Limb (tissue), 2 donors: ENCODE results near the gene TMEM200A.
A peak's percentile ranks its signal among the peaks of the same experiment; 100 is the strongest.

Experiments
- DNase-seq, 2 donors: peaks; one replicate each; pipeline ENCODE4 v3.0.0-alpha.2; 2016; ENCODE audit errors: extremely low spot score in 2 of 2

The TMEM200A gene

DNA sequence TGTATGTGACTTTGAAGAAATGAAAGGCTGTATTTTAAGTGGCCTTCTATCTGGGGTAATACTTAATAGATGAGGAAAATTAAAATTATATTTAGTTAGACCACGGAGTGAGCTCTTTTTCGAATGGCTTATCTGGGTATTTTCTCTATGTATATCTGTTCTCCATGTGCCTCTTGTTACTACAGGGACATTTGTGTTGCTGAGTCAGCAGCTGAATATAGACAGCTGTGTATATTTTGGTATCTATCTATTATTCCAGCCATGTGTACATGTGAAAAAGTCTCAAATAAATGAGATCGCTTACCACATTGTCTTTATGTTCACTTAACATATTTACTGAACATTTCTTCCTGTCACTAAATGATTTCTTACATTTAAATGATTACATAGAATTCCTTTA lies 57.2 kb downstream of the TMEM200A start:
- DNase-seq: peak in 1 of 2 donors; percentile 28

DNA sequence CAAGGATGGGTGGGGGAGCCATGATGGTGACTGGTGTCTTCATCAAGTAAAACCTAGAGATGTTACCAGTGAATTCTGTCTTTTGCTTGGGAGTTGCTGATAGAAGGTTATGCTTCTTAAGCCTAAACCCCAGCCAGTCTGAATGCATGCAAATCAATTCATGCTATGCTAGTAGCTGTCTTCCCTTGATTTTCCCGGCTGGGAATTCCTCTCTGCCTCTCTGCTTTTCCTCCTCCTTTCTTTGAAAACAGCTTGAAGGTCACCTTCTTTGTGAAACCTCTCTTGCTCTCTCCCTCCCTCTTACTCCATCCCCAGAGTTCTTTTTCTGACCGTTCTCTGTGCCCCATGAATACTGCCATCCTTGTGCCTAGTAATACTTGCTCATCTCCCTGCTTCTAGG lies 58.9 kb downstream of the TMEM200A start:
- no peak for DNase-seq

DNA sequence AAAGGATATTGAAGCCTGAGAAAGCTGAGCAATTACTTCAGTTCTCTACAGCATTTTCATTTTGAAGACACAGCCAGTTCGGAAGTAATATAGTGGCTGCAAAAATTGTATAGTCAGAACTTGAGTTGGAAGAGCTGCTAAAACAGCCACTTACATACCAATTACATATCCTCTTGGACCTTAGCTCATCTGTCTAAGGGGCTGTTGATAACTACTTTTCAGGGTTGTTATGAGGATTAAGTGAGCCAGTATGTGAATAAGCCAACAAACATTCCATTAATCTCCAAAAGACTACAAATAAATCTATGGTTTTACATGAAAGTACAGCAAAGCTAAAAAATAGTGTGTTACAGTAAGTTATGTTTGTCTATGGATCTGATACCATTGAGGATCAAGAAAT lies 59.7 kb downstream of the TMEM200A start:
- DNase-seq: no peak

DNA sequence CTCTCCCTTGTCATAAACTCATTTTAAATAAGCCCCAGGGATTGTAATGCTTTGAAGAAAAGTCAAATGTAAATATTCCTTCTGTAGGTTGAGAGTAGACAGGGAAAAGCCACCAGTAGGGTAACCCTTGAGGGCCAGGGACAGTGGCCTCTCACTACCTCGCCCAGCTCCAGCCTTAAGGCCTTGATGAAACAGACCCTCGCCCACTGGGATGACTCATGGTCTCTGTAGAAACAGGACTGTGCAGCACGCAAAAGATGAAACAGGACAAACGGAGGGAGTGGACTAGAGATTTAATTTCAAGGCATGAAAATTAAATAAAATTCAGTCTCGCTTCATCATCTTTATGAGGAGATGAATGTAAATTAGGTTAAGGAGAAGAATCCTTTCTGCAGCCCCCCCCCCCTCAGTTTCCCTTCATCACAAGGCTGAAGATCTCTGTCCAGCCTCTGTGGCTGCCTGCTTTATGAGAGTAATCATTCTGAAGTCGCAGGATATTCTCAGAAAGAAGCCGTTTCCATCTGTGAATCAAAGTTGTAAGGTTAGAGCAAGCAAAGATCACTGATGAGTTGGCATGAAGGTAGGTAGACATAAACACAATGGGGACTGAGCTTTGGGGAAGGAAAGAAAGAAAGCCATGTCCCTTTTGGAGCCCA lies 60.4 kb downstream of the TMEM200A start:
- no peak for DNase-seq

DNA sequence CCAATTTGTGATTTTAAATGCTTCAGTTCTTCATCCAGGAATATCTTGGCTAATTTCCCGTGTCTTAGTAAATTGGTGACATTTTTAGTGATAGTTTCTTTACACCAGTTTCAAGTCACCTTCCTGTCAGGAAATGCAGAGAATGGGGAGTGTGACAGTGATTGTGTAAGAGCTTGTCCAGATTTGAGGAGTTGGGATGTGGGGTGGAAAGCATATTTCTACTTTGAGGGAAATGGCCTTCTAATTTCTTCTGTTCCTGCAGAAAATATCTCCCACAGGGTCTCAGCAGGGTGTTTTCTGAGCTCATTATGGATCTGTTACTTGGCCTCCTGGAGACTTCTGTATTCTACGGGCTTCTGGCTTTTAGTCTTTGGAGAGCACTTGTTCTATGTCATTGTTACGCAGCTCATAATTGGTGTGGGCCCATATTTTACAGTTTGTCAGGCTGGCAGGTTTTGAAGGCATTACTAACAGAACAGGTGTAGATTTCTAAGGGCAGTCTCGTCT lies 65.6 kb downstream of the TMEM200A start:
- DNase-seq: no peak

DNA sequence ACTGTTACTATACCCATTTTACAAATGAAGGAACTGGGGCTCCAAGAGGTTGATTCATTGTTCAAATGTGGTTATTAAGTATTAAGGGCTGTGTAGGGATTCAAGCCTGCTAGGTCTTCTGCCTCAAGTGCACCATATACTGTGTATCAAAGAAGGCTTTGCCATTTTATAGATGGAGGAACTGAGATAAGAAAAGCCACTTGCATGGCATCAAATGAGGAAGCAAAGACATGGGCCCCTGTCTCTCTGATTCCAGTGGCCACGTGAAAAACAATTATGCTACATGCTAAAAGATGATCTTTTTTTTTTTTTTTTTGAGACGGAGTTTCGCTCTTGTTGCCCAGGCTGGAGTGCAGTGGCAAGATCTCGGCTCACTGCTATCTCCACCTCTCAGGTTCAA lies 67.0 kb downstream of the TMEM200A start:
- DNase-seq: no peak

DNA sequence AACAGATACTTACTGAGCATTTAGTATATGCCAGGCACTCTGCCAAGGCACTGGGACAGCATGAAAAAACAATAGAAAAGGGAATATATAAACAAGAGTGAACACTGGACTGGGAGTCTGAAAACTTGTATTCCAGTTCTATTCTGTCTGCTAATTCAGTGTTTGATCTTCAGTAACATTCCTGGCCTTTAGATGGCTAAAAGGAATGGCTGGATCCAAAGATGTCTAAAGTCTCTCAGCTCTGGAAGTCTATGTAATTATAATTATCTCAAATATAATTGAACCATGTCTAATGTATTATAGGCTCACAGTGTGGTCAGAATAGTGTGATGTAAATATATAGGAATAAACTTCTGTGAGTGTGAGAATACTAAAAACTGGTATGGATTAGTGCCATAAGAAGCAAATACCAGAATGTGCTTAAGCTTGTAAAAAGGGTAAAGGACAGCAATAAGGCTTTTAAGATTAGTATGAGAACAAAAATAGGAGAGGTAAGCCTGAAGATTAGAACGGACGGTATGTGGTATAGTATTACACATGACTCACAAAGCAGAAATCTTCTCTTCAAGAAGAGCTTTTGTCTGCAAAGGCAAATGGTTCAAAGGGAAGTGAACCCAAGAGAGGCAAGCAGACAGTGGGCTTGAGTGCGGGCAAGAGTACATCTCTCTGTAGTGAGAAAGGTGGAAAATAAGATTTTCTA lies 68.5 kb downstream of the TMEM200A start:
- DNase-seq: no peak

DNA sequence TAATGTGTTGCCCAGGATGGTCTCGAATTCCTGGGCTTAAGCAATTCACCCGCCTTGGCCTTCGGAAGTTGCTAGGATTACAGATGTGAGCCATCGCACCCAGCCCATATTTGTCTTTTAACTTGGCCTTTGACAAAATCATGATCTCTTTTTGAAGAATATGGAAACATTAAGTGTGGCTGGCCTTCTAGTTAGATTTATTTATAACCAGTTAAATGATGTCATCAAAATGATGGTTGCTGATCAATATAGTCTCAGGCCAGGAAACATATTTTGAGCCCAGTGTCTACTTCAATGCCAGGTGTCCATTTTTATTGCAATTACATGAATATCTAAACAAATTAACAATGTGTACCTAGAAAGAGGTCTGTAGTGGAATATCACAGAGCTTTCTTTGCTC lies 69.4 kb downstream of the TMEM200A start:
- DNase-seq: no peak

DNA sequence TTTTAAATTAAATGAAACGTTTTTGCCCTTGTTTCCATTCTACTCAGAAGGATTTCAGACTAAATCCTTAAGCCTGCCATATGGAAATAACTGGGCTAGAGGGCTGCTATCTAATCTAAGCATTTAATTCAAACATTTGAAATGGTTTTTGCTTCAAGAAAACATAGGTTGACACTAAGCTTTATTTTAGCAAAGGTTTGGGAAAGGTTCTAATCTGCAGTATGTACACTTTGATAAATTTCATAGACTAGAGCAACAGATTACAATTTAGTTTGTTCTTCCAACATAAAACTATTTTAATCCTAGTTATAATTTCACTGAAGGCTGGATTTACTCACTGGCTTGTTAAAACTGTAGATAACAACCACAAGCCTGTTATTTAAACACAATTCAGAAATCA lies 72.1 kb downstream of the TMEM200A start:
- DNase-seq: no peak

DNA sequence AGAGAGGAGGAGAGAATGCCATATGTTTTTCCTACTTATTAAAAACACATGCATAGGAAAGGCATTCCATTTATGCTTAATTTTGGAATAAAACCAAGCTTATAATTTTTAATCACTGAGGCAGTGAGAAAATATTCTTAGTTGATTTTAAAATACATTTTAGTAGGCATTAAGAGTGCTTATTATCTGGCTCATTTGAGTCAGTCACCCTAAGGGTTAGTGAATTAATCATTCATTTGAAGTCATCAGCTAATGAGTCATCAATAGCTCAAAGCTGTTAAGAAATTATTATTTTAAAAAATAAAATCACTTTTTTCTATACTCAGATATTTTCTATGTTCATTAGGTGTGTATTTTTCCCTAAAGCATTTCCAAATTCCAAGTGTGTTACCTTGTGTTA lies 81.6 kb downstream of the TMEM200A start:
- no peak for DNase-seq

DNA sequence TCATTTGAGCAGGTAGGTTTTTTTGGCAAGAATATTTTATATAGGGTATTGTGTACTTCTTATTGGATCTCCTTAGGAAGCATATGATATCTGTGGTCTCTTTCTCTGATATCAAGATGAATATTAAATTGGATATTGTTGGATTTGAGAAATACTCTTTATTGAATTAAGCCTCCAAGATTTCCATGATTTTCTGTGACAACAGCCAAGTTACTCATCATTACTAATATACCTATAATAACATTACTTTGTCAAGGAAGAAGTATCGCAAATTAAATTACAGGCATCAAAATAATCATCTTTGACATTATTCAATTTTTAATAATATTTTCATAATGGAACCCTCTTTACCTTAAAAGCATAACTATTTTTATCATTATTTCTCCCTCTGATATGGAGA lies 86.5 kb downstream of the TMEM200A start:
- DNase-seq: no peak

DNA sequence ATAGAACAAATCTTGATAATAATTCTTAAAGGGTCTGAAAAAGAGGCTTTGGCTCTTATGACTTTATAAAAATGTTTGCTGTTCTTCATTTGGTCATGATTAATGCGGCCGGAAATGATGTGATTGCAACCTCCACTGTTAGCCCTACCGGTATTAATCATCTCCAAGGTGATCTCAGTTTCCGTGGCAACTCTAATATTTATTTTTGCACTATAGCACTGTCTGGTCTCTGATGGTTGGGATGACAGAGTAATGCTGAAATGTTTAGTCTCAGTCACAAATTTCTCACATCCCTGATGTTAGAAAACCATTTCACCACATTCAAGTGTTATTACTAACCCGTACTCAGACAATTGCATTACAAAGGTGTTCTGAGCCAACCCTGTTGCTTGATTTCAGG lies 87.4 kb downstream of the TMEM200A start:
- DNase-seq: no peak

DNA sequence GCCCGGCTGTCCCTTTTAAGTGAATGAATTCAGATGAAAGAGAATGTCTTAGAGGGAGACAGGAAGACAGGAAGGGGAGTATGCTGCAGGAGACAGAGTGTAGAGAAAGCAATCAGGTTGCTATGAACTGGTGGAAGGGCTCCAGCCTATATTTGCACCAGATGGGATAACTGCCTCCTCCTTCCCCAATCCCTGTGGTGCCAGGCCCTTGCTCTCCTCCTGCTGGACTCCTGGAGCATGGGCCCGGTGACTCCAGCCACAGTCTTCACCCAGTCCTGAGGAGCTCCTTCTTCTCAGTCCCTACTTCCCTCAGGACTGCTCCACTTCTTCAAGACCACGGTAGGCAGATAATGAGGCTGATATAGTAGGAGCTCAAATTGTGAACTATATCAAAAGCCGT lies 91.8 kb downstream of the TMEM200A start:
- DNase-seq: no peak

DNA sequence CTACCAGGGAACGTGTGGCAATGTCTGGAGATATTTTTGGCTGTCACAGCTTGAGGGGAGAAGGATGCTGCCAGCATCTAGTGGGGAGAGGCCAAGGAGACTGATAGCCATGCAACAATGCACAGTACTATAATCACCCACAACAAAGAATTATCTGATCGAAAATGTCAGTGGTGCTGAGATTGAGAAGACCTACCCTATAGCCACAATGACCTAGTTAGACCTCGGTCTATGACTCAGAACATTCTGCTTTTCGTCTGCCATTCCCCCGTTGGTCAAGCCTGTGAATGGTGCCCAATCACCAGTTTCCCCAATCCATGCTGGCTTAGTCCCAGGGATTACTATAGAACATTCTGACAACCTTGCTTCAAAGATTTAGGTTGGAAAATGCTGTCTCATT lies 93.5 kb downstream of the TMEM200A start:
- DNase-seq: no peak

DNA sequence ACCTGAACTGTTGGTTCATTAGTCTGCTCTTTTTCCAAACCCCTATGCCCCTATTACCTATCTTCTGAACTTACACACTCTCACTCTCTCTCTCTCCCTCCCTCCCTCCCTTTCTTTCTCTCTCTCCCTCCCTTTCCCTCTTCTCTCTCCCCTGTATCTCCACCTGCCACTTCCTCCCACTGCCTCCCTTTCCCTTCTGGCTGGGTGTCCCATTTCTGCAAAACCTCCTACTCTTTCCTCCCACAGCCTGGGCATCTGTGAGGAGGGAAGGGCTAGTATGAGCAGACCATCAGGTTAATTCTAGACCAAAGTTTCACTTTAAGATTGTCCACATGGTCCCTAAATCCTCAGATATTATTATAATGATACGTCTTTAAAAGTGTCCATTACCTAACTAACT lies 95.1 kb downstream of the TMEM200A start:
- DNase-seq: no peak

DNA sequence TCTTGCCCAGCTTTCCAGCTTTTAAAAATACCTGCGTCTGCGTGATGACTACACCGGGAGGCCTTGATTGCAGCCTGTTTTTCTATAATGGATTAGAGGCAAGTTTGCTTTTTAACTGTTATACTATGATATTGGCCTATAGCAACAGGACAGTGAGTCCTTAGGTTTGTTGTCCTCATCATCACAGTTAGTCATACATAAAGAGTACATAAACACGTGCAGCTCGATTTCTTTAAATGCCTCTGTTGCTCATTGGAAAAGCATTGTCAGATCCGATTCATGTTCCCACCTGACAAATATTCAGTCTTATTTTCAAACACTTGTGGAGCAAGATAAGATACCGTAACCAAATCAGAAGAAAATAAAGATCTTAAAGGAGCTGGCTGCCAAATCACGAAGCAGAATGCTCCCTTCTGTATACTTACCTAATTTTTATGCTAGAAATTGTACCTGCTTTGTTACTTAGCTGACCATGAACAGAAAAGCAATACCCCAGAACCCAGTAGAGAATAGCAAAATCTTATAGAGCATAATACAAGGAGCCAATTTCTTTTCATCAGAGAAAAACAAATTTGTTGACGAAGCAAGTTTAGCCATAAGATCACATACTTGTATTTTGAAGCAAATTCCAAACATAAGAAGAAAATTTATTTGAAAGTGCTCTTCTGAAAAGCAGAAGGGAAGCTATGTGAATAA lies 100.4 kb downstream of the TMEM200A start:
- DNase-seq: no peak

DNA sequence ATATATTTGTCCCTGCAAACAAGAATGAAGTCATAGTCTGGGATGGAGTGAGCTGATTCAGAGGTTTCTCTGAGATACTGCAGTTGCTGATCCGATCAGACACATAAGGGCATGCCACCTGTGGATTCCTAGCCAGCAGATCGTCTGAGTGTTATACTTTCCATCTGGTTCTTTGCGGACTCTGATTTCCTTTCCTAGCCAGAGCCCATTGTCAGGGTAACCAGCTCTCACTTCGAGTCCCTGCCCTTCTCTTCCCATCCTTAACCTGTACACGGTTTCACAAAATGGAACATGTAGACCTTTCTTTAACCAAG lies 100.9 kb downstream of the TMEM200A start:
- DNase-seq: no peak

DNA sequence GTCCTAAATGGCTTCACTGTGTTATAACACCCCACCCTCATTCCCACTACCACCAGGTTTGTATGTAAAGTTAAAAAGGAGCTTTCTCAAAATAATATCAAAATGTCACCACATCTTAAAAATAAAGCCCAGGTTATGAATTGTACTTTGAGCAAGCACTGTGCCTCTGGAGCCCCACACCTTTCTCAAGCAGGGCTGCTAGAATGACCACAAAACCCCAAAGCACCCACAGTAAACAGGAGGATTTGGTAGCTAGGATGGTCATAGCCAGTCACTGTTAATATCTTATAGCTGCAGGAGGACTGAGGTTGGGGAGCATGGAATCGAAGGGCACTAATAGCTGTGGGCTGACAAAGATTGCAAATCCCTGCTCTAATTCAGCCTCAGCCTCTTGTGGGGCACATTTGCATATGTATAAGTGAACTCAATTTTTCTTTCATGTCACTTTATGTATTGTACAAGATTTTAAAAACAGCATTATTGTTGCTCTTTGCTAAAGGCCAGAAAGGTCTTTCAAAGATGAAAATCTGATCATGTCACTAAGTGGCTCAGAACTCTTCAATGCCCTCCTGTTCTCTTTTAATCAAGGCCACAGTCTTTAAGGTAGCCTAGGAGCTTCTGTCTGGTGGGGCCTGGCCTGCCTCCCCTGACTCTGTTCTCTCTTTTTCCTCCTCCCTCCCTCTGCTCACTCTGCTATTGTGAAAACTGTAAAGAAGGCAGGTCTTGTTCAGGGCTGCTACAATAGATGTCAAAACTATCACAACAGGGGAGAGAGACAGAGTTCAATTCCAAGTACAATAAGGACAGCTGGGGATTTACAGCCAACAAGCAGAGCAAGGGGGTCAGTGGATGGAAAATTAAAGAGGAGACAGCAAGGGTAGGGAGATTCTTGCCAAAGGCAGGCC lies 101.6 kb downstream of the TMEM200A start:
- DNase-seq: no peak

DNA sequence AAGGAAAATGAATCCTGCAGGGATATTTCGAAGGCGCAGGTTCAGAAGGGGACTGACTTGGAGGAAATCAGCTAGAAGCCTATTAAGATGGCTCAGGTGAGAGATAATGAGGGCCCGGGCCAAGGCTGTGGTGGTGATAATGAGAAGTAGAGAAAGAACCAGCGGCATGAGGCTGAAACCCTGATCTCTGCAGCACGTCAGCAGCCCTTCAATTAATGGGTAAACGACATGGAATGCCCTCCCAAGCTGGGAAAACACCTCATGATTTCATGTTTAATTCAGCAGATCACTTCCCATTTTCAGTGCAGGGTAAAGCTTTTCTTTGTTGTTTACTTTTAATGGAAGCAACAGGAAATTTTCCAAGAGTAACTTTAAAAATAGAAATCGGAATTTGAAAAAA lies 104.9 kb downstream of the TMEM200A start:
- DNase-seq: no peak

DNA sequence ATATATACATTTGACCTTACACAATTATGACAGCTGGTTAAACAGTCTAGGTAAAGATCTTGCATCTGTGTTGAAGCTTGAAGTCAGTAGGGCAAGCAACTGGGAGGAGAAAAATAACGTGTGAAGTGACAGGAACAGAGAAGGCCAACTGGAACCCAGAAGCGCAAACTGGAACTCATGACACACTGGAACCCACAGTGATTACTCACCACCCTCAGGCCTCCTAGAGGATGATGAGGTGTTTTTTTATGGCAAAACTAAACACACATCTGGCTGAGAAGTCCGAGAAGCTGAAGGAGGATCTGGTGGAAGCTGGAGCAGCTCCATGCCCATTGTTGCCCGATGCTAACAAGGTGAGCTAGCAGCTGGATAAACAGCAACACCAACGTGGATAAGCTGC lies 108.1 kb downstream of the TMEM200A start:
- no peak for DNase-seq

DNA sequence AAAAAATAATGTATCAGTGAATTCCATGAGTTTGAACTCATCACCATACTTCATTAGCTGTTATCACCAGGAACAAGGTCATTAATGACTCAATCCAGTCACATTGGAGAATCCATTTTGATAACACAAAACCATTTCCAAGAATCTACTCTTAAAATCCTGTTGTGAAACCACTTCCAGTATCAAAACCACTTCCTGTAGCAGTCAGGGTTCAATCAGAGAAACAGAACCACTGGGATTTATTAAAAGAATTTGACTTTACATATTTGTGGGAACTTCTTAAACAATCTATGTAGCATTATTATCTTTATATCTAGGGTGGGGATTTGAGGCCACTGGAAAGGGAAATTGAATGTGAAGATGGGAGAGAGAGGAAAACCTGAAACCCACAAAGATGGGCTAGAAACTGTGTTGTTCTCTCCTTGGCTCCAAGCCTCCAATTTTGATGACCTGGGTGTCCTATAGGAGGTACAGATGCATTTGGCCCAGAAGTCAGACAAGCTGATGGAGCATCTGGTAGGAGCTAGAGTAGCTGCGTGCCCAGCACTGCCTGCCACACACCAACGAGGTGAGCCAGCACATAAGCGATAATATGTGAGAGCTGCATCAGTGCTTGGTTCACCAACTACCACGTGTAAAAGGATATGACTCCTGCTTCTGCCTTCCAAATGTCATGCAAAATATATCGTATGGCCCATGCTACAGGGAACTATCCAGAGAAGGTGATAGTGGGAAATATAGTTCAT lies 117.0 kb downstream of the TMEM200A start:
- DNase-seq: no peak
